Muscle layer of colon (tissue), 2 donors: ENCODE measurements around the gene BTRC.
"Not testable (repeated sequence)": the region's sequence is repeated elsewhere in the genome, so short reads cannot be mapped to it uniquely, and the experiment has no call there.

ENCODE experiments used
- H3K27ac ChIP-seq: one replicate; pipeline ENCODE4 v1.7.0; 2013; ENCODE audit warnings: low read depth, mild to moderate bottlenecking, low read length, moderate library complexity
- H3K27me3 ChIP-seq, 2 donors: one replicate each; pipeline ENCODE4 v1.7.0; 2013; ENCODE audit warnings: low read length in 2 of 2, mild to moderate bottlenecking in 2 of 2; ENCODE audit not compliant: insufficient read depth in 2 of 2, control insufficient read depth in 1 of 2
- H3K36me3 ChIP-seq: one replicate; pipeline ENCODE4 v1.7.0; 2013; ENCODE audit warnings: mild to moderate bottlenecking, low read length; ENCODE audit not compliant: insufficient read depth
- H3K4me1 ChIP-seq: one replicate; pipeline ENCODE4 v1.7.0; 2013; ENCODE audit warnings: mild to moderate bottlenecking, low read length; ENCODE audit not compliant: insufficient read depth
- H3K4me3 ChIP-seq, 2 donors: one replicate each; pipeline ENCODE4 v1.7.0; 2013; ENCODE audit warnings: low read length in 2 of 2, low read depth in 1 of 2, mild to moderate bottlenecking in 1 of 2, moderate library complexity in 1 of 2
- H3K9ac ChIP-seq: one replicate; pipeline ENCODE4 v1.7.0; 2013; ENCODE audit warnings: low read length
- H3K9me3 ChIP-seq: one replicate; pipeline ENCODE4 v1.7.0; 2013; ENCODE audit warnings: mild to moderate bottlenecking, low read length
- donor health status: abdominal sarcoma.
- donor health status: Adenocarcinoma of cecum.

Gene BTRC

DNA sequence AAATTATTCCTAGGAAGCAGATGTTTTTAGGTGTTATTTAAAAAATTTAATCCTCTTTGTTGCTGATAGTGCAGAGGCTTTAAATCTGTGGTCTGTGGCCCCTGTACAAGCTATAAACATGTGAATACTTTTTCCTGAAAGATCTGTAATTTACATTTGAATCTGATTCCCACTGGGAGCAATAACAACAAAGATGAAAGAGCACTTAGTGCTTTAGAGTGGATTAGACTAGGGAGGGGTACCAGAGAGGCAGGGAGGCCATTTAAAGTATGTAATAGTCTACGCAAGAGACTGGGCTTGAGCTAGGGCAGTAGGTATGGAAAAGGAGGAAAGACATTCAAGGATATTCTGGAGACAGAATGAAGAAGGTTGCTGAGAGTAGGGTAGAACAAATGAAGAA lies 19.1 kb downstream of the BTRC start:
- H3K27ac ChIP-seq: no peak overlapping the region
- no peaks in the 10 kb centered on the region for H3K9me3 ChIP-seq
- H3K36me3 ChIP-seq: no peaks in the 10 kb centered on the region
- H3K27me3 ChIP-seq: no peaks in the 10 kb centered on the region
- H3K4me3 ChIP-seq: no peak overlapping the region
- no peak overlapping the region for H3K9ac ChIP-seq
- no peaks in the 10 kb centered on the region for H3K4me1 ChIP-seq

DNA sequence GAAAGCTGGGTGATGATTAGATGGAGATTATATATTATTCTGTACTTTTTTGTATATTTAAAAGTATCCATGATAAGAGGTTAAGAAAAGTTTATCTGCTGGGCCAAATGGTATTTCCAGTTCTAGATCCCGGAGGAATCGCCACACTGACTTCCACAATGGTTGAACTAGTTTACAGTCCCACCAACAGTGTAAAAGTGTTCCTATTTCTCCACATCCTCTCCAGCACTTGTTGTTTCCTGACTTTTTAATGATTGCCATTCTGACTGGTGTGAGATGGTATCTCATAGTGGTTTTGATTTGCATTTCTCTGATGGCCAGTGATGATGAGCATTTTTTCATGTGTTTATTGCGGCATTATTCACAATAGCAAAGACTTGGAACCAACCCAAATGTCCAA lies 20.0 kb downstream of the BTRC start:
- not testable (repeated sequence) for H3K9me3 ChIP-seq, H3K9ac ChIP-seq, H3K4me3 ChIP-seq, H3K4me1 ChIP-seq, H3K27ac ChIP-seq, H3K36me3 ChIP-seq, H3K27me3 ChIP-seq

DNA sequence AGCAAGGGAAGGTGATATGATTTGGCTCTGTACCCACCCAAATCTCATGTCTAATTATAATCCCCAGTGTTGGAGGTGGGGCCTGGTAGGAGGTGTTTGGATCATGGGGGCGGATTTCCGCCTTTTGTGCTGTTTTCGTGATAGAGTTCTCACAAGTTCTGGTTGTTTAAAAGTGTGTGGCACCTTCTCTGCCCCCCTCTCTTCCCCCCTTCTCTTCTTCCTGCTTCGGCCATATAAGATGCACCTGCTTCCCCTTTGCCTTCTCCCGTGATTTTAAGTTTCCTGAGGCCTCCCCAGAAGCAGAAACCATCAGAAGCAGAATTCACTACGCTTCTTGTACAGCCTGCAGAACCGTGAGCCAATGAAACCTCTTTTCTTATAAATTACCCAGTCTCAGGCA lies 21.1 kb downstream of the BTRC start:
- H3K27me3 ChIP-seq: no peaks in the 10 kb centered on the region
- H3K36me3 ChIP-seq: no peaks in the 10 kb centered on the region
- H3K9me3 ChIP-seq: no peaks in the 10 kb centered on the region
- H3K9ac ChIP-seq: no peak overlapping the region
- no peaks in the 10 kb centered on the region for H3K4me1 ChIP-seq
- no peak overlapping the region for H3K4me3 ChIP-seq
- H3K27ac ChIP-seq: no peak overlapping the region

DNA sequence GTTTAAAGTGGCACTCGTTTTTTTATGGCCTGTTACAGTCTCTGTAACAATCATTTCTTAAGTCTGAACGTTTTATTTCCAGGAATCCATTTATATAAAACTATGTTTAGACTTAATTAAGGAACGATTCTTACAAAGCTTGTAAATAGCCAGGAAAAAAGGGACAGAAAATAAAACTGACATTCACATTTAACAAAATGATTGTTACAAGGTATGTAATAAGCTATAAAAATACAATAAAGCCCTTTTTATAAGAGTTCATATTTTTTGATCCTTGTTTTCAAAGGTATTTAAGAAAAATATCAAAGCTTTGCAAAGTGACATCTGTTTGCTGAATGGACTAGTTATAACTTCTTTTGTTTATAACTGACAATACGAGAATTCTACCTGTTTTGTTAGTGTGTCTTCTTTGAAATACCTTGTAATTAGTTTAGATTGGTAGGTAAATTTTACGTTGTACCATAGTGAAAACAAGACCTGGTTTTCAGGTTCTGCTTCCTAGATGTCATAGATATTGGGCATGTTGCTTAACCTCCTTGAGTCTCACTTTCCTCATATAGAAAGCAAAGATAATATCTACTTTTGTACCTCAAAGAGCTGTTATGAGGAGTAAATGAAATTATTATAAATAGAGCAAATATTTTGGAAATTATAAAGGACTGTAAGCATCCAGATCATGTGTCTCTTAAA lies 25.8 kb downstream of the BTRC start:
- H3K9ac ChIP-seq: no peak overlapping the region
- H3K27ac ChIP-seq: no peak overlapping the region
- H3K4me3 ChIP-seq: no peak overlapping the region
- peaks cover 5% of the 10 kb centered on the region for H3K4me1 ChIP-seq
- H3K36me3 ChIP-seq: no peaks in the 10 kb centered on the region
- no peaks in the 10 kb centered on the region for H3K27me3 ChIP-seq
- H3K9me3 ChIP-seq: no peaks in the 10 kb centered on the region

DNA sequence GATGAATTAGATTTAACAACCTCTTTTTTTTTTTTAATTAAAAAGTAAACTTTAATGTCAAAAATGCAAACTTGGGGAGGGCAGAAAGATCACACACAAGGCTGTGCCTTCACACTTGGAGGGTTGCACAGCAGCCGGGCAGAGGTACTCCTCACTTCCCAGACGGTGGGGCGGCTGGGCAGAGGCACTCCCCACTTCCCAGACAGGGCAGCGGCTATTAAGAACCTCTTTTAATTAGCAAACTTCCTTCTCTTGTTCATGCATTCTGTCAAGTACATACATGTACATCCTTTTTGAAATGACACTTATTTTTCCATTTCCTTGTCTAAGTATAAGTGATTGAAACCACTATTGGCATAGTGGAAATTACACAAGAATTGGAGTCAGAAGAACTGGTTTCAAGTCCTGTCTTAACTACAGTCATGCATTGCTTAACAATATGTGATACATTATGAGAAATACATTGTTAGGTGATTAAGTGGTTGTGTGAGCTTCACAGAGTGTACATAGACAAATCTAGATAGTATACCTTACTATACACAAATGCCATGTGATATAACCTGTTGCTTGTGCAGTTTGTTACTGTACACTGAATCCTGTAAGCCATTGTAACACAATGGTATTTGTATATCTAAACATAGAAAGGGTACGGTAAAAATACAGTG lies 26.5 kb downstream of the BTRC start:
- Histone ChIP-seq H3K27ac (no peak overlapping the region), H3K4me1 (peaks cover 5% of the 10 kb centered on the region), H3K36me3 (no peaks in the 10 kb centered on the region), H3K4me3 (no peak overlapping the region), H3K9ac (no peak overlapping the region), H3K9me3 (no peaks in the 10 kb centered on the region), H3K27me3 (no peaks in the 10 kb centered on the region)

DNA sequence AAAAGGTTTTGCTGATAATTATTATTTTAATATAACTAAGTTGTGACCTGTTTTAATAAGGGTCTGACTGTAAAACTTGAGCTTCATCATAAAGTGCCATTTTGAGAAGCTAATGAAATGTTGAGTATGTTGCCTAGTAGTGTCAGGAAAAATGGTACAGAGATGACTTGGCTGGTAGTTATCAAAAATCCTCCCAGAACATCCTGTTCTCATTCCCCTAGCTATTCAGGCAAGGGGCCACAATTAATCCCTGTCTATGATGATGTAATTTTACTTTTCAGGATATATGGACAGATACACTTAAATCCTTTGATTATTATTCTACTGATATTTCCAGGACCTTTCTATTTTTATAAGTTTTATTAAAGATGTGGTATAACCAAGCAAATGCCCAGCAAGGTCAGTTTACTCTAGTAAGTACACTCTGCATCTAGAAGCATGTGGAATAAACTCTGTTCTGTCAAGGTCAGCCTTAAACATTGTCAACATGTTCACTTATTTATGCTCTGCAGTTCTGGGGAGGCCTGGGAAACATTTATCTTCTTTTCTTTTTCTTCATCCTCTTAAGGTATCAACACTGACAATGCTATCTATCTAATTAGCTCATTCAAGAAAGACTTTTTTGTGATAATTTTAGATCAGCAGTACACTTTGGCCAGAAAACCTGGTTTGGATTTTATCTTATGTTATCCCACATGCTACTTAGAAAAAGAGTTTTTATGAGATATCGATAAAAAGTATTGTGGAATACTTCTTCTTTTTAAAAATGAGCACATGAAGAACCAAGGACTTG lies 32.1 kb downstream of the BTRC start:
- no peaks in the 10 kb centered on the region for H3K27me3 ChIP-seq
- H3K4me1 ChIP-seq: peaks cover 9% of the 10 kb centered on the region
- H3K9me3 ChIP-seq: no peaks in the 10 kb centered on the region
- H3K4me3 ChIP-seq: no peak overlapping the region
- H3K9ac ChIP-seq: no peak overlapping the region
- no peaks in the 10 kb centered on the region for H3K36me3 ChIP-seq
- H3K27ac ChIP-seq: no peak overlapping the region

DNA sequence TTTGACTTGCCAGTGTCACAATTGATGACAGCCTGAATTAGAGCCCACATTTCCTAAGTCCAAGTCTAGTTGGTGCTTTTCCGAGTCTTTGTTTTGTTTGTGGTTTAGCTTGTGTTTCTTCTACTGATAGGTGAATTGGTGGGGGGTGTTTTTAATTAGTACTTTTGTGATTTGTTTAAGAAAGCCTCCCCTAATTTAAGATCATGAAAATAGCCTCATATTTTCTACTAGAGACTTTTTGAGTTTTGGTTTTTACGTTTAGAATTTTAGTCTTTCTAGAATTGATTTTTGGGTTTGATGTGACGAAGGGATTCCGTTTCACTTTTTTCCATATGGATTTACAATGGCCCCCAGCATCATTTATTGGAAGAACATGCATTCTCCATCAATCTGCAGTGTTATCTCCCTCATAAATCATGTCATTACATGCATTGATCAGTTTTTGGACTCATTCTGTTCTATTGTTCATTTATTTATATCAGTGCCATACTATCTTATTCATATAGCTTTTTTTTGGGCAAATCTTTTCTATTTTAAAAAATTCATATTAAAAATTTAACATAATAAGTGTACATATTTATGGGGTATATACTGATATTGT lies 32.8 kb downstream of the BTRC start:
- Histone ChIP-seq H3K4me1 (peaks cover 9% of the 10 kb centered on the region), H3K4me3 (no peak overlapping the region), H3K27ac (no peak overlapping the region), H3K36me3 (no peaks in the 10 kb centered on the region), H3K27me3 (no peaks in the 10 kb centered on the region), H3K9me3 (no peaks in the 10 kb centered on the region), H3K9ac (no peak overlapping the region)

DNA sequence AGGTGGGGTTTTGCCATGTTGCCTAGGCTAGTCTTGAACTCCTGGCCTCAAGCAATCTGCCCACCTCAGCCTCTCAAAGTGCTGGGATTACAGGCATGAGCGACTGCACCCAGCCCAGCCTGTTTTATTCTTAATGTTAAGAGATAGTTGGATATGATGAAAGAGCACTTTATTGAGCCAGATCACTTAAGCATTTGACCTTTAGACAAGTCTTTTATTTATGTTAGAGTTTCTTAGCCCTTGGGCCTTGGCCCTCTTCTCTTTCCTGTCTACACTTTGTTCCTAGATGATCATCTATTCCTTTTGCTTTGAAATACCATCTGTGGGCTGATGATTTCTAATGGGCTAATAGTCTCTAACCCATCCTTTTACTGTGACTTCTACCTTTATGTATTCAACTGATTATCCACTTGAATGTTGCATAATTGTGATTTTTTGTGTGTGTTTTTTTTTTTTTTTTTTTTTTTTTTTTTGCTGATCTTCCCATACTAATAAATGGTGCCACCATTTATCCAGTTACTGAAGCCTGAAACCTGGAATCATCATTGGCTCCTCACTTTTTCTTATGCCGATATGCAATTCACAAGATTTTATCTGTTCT lies 34.8 kb downstream of the BTRC start:
- H3K27me3 ChIP-seq: no peaks in the 10 kb centered on the region
- H3K36me3 ChIP-seq: no peaks in the 10 kb centered on the region
- H3K4me3 ChIP-seq: no peak overlapping the region
- no peak overlapping the region for H3K27ac ChIP-seq
- H3K4me1 ChIP-seq: peaks cover 9% of the 10 kb centered on the region
- H3K9ac ChIP-seq: no peak overlapping the region
- H3K9me3 ChIP-seq: no peaks in the 10 kb centered on the region

DNA sequence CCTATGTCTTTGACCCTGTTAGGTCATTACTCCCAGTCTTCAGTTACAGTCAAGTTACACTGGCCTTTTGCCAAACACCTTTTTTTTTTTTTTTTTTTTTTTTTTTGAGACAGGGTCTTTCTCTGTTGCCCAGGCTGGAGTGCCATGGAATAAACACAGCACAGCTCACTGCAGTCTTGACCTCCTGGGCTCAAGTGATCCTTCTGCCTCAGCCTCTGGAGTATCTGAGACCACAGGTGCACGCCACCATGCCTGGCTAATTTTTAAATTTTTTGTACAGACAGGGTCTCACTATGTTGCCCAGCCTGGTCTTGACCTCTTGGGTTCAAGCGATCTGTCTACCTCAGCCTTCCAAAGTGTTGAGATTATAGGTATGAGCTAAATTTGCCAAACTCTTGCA lies 35.6 kb downstream of the BTRC start:
- H3K4me3 ChIP-seq: not testable (repeated sequence)

DNA sequence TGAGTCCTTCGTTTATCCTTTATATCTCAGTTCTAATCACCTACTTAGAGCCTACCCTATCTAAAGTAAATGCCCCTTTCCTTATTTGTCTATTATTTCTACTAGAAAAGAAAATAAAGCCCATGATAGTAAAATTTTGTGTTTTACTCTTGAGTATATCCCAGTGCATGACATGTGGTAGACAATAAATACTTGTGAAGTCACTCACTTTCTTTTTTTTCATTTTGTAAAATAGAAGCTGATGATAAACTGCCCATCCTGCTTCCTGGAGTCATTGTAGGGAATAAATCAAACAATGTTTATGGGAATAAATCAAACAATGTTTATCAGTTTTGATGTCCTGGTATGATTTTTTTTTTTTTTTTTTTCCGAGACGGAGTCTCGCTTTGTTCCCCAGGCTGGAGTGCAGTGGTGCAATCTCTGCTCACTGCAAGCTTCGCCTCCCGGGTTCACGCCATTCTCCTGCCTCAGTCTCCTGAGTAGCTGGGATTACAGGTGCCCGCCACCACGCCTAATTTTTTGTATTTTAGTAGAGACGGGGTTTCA lies 36.1 kb downstream of the BTRC start:
- H3K27ac ChIP-seq: no peak overlapping the region
- H3K9me3 ChIP-seq: no peaks in the 10 kb centered on the region
- H3K9ac ChIP-seq: no peak overlapping the region
- no peaks in the 10 kb centered on the region for H3K27me3 ChIP-seq
- no peaks in the 10 kb centered on the region for H3K36me3 ChIP-seq
- peaks cover 4% of the 10 kb centered on the region for H3K4me1 ChIP-seq
- no peak overlapping the region for H3K4me3 ChIP-seq

More for the DNA sequence above, 35.6 kb downstream of the BTRC start:
- not testable (repeated sequence) for H3K27ac ChIP-seq, H3K9ac ChIP-seq, H3K27me3 ChIP-seq, H3K36me3 ChIP-seq, H3K4me1 ChIP-seq, H3K9me3 ChIP-seq

DNA sequence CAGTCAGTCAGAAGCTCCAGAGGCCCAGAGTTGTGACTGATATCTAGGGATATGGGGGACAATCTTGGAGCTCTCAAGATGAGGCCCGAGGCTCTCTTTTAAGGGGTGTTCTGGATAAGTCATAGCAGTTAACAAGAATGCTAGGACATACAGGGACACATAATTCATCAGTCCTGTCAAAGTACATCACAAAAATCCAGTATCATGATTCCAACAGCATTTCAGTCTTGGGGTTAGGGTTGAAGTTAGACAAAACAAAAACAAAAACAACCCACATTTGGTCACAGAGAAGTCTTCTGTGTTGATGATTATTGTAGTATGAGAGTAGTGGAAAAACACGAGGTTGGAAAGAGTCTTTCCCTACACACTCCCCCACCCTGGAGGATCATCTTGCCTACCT lies 39.4 kb downstream of the BTRC start:
- Histone ChIP-seq H3K4me1 (no peaks in the 10 kb centered on the region), H3K4me3 (no peak overlapping the region), H3K9me3 (no peaks in the 10 kb centered on the region), H3K9ac (no peak overlapping the region), H3K36me3 (no peaks in the 10 kb centered on the region), H3K27me3 (no peaks in the 10 kb centered on the region), H3K27ac (no peak overlapping the region)
